C4-2B (cell line): ENCODE data around the gene RORB.

ENCODE experiments used
- H3K27ac ChIP-seq: fragments of 450-650 bp; 2 replicates; pipeline ENCODE4 v1.5.1; 2017
- CTCF ChIP-seq: fragments of 450-650 bp; conservative IDR thresholded peaks from 2 replicates; pipeline ENCODE4 v1.5.1; 2017; ENCODE audit warnings: mild to moderate bottlenecking
- ZFX ChIP-seq: fragments of 450-650 bp; IDR thresholded peaks from 2 replicates; pipeline ENCODE4 v1.6.1; 2017

RORB gene

GRCh38 chr9:74666625-74667316, 169.6 kb downstream of the RORB start:
- TF ChIP-seq ZFX, result no peak
- TF ChIP-seq CTCF, result no peak
- no peak overlapping the region for H3K27ac ChIP-seq

GRCh38 chr9:74672237-74672636, 175.1 kb downstream of the RORB start:
- TF ChIP-seq ZFX (no peak), CTCF (no peak)
- H3K27ac ChIP-seq, result no peak overlapping the region

GRCh38 chr9:74674077-74674476, 176.9 kb downstream of the RORB start:
- no peak for TF ChIP-seq CTCF
- H3K27ac ChIP-seq, result no peak overlapping the region

- TF ChIP-seq ZFX (no peak), CTCF (no peak)
- H3K27ac ChIP-seq, result no peak overlapping the region
These were observed 184.8 kb downstream of the RORB start for GRCh38 chr9:74681906-74682305.

- TF ChIP-seq CTCF (no peak), ZFX (no peak)
- no peak overlapping the region for H3K27ac ChIP-seq
These were observed 186.2 kb downstream of the RORB start for GRCh38 chr9:74683322-74683721.

- no peak for TF ChIP-seq ZFX
- H3K27ac ChIP-seq, result no peak overlapping the region
These were observed 193.9 kb downstream of the RORB start for GRCh38 chr9:74691058-74691457.

GRCh38 chr9:74696520-74696919, 199.4 kb downstream of the RORB start:
- TF ChIP-seq CTCF (peak; percentile 3; the same call in 1 of the 2 replicates), ZFX (no peak)

GRCh38 chr9:74697535-74697934, 200.4 kb downstream of the RORB start:
- H3K27ac ChIP-seq, result no peak overlapping the region
- TF ChIP-seq ZFX, result no peak
- TF ChIP-seq CTCF, result no peak

More at GRCh38 chr9:74696520-74696919, 199.4 kb downstream of the RORB start:
- H3K27ac ChIP-seq, result no peak overlapping the region
